WTC11 (cell line): ENCODE data around the gene SDHAF4.

ENCODE experiments used
- ETV6 ChIP-seq: sonication (generic); formaldehyde crosslinking; IDR thresholded peaks from 2 replicates; pipeline ENCODE4 v1.8.1; 2022; ENCODE audit warnings: mild to moderate bottlenecking, missing genetic modification reagents
- NFYB ChIP-seq: sonication (generic); formaldehyde crosslinking; conservative IDR thresholded peaks from 2 replicates; pipeline ENCODE4 v1.8.0; 2022; ENCODE audit warnings: low read depth, missing genetic modification reagents
- NR3C1 ChIP-seq: sonication (generic); formaldehyde crosslinking; conservative IDR thresholded peaks from 2 replicates; pipeline ENCODE4 v1.8.1; 2023; ENCODE audit warnings: low read depth, mild to moderate bottlenecking, missing genetic modification reagents
- TP53 ChIP-seq: sonication (generic); formaldehyde crosslinking; IDR thresholded peaks from 2 replicates; pipeline ENCODE4 v1.8.1; 2023; ENCODE audit warnings: mild to moderate bottlenecking, missing genetic modification reagents
- ZBTB21 ChIP-seq: sonication (generic); formaldehyde crosslinking; IDR thresholded peaks from 2 replicates; pipeline ENCODE4 v1.8.1; 2023; ENCODE audit warnings: mild to moderate bottlenecking, missing genetic modification reagents, borderline replicate concordance
- TF ChIP-seq, protein P1 (sequence below): fragments of 250-450 bp; sonication (Bioruptor Pico); IDR thresholded peaks from 2 replicates; pipeline ENCODE4 v1.8.0; 2021; ENCODE audit warnings: mild to moderate bottlenecking
- TF ChIP-seq, protein P2 (sequence below): fragments of 200-600 bp; IDR thresholded peaks from 2 replicates; pipeline ENCODE4 v1.8.0; 2022; ENCODE audit warnings: antibody characterized with exemption
- TF ChIP-seq, protein P3 (sequence below): sonication (generic); formaldehyde crosslinking; IDR thresholded peaks from 2 replicates; pipeline ENCODE4 v1.8.1; 2022; ENCODE audit warnings: mild to moderate bottlenecking, moderate library complexity, missing genetic modification reagents
- TF ChIP-seq, protein P4 (sequence below): sonication (generic); formaldehyde crosslinking; IDR thresholded peaks from 2 replicates; pipeline ENCODE4 v1.8.1; 2022; ENCODE audit warnings: low read depth, missing genetic modification reagents, borderline replicate concordance

DNA sequence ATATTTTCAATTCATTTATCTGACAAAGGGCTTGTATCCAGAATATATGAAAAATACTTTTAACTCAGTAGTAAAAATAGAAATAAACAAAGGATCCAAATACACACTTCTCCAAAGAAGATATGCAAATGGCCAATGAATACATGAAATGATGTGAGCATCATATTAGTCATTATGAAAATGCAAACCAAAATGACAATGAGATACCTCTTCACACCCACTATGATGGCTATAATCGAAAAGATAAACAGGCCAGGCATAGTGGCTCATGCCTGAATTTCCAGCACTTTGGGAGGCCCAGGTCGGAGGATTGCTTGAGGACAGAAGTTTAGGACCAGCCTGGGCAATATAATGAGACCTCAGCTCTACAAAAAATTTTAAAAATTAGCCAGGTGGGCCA lies 67.1 kb downstream of the SDHAF4 start:
- TF ChIP-seq, protein P1, sequence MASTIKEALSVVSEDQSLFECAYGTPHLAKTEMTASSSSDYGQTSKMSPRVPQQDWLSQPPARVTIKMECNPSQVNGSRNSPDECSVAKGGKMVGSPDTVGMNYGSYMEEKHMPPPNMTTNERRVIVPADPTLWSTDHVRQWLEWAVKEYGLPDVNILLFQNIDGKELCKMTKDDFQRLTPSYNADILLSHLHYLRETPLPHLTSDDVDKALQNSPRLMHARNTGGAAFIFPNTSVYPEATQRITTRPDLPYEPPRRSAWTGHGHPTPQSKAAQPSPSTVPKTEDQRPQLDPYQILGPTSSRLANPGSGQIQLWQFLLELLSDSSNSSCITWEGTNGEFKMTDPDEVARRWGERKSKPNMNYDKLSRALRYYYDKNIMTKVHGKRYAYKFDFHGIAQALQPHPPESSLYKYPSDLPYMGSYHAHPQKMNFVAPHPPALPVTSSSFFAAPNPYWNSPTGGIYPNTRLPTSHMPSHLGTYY (CRISPR knock-in tag): no peak
- TF ChIP-seq, protein P2, sequence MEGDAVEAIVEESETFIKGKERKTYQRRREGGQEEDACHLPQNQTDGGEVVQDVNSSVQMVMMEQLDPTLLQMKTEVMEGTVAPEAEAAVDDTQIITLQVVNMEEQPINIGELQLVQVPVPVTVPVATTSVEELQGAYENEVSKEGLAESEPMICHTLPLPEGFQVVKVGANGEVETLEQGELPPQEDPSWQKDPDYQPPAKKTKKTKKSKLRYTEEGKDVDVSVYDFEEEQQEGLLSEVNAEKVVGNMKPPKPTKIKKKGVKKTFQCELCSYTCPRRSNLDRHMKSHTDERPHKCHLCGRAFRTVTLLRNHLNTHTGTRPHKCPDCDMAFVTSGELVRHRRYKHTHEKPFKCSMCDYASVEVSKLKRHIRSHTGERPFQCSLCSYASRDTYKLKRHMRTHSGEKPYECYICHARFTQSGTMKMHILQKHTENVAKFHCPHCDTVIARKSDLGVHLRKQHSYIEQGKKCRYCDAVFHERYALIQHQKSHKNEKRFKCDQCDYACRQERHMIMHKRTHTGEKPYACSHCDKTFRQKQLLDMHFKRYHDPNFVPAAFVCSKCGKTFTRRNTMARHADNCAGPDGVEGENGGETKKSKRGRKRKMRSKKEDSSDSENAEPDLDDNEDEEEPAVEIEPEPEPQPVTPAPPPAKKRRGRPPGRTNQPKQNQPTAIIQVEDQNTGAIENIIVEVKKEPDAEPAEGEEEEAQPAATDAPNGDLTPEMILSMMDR: no peak
- TF ChIP-seq, protein P3, sequence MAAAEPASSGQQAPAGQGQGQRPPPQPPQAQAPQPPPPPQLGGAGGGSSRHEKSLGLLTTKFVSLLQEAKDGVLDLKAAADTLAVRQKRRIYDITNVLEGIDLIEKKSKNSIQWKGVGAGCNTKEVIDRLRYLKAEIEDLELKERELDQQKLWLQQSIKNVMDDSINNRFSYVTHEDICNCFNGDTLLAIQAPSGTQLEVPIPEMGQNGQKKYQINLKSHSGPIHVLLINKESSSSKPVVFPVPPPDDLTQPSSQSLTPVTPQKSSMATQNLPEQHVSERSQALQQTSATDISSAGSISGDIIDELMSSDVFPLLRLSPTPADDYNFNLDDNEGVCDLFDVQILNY (CRISPR knock-in tag): no peak
- no peak for TF ChIP-seq NR3C1 (CRISPR knock-in tag)
- TF ChIP-seq TP53 (CRISPR knock-in tag): no peak
- no peak for TF ChIP-seq NFYB (CRISPR knock-in tag)
- TF ChIP-seq ZBTB21: no peak
- no peak for TF ChIP-seq ETV6
- TF ChIP-seq, protein P4, sequence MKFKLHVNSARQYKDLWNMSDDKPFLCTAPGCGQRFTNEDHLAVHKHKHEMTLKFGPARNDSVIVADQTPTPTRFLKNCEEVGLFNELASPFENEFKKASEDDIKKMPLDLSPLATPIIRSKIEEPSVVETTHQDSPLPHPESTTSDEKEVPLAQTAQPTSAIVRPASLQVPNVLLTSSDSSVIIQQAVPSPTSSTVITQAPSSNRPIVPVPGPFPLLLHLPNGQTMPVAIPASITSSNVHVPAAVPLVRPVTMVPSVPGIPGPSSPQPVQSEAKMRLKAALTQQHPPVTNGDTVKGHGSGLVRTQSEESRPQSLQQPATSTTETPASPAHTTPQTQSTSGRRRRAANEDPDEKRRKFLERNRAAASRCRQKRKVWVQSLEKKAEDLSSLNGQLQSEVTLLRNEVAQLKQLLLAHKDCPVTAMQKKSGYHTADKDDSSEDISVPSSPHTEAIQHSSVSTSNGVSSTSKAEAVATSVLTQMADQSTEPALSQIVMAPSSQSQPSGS (CRISPR knock-in tag): no peak
